ENCODE measurements around the gene PCDH18.
"Not testable (repeated sequence)": the region's sequence is repeated elsewhere in the genome, so short reads cannot be mapped to it uniquely, and the experiment has no call there.

The PCDH18 gene

GRCh38 chr4:137528673-137529072 lies 3.6 kb downstream of the PCDH18 start:
- DNase-seq: no peak

DNA sequence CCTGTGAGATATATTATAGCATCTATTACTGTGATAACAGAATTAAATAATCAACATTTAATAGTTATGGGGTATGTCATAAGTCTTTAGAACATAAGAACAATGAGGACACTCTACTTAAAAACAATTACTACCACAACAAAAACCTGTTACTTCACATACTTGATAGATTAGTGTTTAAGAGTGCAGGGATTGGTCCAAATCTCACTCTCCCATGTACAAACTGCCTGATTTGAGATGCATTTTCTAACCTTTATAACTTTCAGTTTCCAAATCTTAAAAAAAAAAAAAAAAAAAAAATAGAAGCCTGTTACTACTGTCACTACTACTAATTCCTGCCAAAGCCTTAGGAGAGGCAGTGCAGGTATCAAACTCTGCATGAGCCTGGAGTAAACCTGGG lies 5.6 kb downstream of the PCDH18 start:
- no peak for DNase-seq

- DNase-seq: no peak
Observed at GRCh38 chr4:137524725-137525369, 7.4 kb downstream of the PCDH18 start.

DNA sequence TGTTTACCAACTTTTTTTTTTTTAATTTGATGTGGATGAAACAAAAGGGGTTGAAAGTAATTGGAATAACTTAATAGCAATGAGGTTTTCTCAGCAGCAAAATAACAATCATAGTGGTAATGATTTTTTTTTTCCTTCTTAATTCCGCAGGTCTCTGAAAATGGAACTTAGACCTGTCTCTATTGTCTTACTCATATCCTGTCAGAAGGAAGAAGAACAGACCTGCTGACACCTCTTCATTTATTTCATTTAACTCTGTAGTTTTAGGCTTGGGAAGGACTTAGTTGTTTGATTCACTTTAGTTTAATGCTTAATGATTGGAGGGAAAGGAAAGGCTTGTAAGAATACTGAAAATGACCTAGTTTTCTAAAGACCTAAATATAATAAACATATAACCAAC lies 9.0 kb downstream of the PCDH18 start:
- no peak for DNase-seq

DNA sequence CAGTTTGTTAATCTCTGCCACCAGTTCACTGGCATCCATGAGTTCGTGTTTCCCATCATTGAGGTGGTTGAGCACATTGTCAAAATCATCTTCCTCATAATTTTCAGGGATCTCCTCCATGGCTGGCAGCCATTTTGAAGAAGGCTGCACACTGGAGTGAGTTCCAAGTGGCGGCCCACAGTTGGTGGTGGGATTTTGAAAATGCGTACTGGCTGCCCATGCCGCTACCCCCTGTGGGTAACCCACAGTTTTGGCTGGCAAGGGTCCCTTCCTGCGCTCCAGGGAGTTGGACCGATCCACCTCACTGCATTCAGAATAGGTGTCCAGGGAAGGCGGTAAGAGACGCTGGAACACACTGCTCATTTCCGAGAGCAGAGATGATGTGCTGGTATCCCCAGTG lies 11.2 kb downstream of the PCDH18 start:
- no peak for DNase-seq

GRCh38 chr4:137519406-137519805 lies 12.9 kb downstream of the PCDH18 start:
- DNase-seq: no peak

DNA sequence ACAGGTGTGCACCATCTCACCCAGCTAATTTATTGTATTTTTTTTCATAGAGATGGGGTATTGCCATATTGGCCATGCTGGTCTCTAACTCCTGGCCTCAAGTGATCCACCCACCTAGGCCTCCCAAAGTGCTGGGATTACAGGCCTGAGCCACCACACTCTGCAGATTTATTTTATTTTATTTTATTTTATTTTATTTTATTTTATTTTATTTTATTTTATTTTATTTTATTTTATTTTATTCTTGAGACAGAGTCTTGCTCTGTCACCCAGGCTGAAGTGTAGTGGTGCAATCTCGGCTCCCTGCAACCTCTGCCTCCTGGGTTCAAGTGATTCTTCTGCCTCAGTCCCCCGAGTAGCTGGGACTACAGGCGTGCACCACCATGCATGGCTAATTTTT lies 15.0 kb downstream of the PCDH18 start:
- not testable (repeated sequence) for DNase-seq

DNA sequence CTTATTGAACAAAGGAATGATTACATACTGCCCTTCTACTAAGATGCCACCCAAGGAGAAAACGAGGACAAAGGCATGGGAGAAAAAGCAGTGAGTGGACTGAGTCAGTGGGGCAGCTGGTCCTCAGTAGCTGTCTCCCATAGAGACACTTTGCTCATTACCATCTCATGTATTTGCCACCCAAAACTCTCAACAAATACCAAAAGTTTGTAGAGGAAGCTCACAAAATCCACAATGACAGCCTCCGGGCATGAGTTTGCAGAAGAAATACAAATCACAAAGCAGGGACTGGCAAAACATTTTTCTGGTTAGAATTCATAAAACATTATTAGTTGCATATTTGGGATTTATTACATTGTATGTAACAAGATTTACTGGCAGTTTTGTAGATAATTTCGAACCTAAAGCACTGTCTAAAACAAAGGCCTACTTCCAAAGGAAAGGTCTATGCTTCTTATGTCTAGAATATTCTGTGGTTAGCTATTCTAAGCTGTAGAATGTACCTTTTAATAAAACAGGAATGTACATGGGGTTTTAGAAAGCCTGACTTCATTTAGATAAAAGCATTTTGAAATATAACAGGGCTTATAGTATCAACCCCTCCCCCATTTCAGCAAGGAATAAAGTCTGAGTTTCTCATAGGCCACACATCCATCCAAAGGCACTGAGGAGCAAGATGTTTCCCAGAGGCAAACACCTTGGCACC lies 17.7 kb downstream of the PCDH18 start:
- DNase-seq: no peak

DNA sequence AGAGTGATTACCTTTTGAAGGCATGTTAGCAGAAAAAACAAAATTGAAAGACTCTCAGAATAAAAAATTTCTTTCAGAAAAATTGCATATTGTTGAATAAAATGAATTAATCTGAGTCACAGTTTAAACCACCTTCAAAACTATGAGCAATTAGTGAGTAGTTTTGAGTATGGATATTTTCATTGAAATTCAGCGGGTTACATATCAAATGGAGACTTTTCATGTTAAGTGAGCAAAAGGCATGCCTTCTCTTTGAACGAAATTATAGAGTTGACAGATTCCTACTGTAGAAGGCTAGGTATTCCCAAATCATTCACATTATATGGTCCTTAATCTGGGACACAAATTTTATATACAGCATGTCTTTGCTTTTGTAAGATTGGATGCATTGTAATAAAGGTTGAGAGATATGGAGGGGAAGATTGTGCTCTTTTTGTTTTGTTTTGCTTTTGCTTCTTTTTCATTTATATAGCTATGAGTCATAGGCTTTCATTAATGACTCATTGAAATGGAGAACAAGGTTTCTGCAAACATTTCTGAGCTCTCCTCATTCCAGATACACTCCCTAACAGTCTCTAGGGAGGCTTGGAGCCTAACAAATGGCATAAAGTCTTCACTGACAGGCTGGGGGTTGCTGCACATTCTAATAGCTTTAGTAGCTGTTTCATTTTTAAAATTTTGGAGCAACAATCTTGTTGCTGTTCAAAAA lies 21.6 kb downstream of the PCDH18 start:
- no peak for DNase-seq

DNA sequence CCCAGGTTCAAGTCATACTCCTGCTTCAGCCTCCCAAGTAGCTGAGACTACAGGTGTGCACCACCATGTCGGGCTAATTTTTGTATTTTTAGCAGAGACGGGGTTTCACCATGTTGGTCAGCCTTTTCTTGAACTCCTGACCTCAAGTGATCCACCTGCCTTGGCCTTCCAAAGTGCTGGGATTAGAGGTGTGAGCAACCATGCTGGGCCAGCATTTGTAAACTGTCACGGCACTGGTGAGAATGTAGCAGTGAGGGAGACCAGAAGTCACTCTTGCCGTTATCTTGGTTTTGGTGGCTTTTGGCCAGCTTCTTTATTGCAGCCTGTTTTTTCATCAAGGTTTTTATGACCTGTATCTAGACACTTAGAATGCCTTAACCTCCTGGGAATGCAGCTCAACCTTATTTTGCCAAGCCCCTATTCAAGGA lies 22.4 kb downstream of the PCDH18 start:
- DNase-seq: no peak

- no peak for DNase-seq
Observed at GRCh38 chr4:137502339-137503129, 29.8 kb downstream of the PCDH18 start.

DNA sequence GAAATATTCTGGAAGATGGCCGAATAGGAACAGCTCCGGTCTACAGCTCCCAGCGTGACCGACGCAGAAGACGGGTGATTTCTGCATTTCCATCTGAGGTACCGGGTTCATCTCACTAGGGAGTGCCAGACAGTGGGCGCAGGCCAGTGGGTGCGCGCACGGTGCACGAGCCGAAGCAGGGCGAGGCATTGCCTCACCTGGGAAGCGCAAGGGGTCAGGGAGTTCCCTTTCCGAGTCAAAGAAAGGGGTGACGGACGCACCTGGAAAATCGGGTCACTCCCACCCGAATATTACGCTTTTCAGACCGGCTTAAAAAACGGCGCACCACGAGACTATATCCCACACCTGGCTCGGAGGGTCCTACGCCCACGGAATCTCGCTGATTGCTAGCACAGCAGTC lies 36.0 kb downstream of the PCDH18 start:
- DNase-seq: not testable (repeated sequence)

DNA sequence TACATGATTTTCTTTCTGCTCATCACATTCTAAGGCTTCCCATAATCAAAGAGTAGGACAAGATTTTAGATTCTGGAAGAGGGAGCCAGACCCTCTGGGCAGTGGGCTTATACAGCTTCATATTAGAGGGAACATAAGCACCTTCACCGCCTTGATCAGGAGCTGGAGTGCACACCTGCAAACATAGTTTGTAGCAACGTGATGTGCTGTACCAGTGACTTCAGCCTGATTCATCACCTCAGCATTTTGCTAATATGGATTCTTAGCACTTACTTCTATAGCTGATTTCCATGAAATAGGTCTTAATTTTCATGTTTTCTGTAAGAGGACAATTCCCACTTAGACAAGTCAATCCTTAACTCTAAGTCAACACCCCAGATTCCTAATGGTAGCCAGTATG lies 36.7 kb downstream of the PCDH18 start:
- DNase-seq: no peak

GRCh38 chr4:137483313-137483959 lies 48.9 kb downstream of the PCDH18 start:
- DNase-seq: not testable (repeated sequence)

DNA sequence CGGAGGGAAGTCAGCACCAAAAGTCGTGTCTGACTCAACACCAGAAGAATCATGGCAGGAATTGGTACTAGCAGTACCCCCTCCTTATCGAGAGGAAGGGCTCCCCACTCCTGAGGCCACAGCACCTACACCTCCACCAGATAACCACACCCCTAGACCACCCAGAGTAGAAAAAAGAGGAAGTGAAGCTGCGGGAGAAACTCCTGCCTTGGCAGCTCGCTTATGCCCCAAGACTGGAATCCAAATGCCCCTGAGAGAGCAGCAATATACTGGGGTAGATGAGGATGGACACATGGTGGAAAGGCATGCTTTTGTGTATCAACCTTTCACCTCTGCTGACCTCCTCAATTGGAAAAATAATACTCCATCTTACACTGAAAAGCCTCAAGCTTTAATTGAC lies 52.6 kb downstream of the PCDH18 start:
- DNase-seq: not testable (repeated sequence)

DNA sequence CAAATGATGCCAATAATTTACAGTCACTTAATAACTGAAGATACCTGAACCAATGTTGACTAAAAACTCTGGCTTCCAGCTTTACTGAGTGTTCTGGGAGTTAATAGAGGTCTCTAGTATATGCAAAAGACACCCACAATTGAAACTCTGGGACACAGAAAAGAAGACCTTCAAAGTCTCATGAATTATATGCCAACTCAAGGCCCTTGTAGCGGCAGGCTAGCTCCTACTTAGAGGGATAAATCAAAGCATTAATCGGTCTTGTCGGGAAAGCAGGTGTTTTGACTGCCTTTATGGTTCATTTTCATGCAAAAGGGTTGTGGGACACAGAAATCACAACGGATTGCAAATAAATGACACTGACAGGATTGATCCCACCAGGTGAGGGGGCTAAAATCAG lies 55.9 kb downstream of the PCDH18 start:
- no peak for DNase-seq

DNA sequence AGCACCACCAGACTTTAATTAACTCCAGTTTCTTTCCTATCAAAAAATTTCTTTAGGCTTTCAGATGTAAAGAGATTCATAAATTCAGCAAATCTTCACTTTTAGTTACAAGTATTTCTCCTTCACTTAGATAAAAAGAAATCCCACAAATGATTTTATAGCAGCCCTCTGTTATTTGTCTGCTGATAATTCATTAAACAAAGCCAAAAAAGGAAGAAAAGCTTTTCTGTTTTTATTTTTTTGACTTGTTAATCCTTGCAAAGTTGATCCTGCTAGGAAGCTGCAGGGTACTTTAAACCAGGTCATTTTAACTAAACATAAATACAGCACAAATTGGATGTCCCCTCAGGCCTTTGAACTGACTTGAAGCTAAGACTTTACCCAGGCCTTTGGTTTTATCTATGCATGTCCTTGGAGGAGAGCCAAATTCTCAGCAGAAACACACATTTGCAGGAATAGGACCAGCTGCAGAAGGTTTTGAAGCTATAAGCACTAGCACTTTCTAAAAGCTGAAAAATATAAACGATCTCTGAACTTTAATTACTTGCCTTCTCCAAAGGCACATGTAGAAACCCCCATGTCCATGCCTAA lies 57.5 kb downstream of the PCDH18 start:
- peak; percentile 6 for DNase-seq

DNA sequence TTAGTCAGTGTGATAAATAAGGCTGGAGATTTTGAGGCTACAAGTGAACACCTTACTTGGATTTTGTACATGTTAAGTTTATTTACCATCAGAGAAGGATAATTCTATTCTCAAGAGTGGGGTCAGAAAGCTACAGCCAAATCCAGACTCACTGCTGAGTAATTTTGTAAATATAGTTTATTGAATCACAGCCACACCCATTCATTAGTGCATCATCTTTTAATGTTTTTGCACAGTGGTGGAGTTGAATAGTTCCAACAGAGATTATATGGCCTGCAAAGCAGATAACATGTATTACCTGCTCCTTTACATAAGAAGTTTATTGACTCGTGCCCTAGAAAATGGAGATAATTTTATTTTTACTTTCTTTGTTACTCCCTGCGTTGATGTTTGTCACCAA lies 60.4 kb downstream of the PCDH18 start:
- no peak for DNase-seq

DNA sequence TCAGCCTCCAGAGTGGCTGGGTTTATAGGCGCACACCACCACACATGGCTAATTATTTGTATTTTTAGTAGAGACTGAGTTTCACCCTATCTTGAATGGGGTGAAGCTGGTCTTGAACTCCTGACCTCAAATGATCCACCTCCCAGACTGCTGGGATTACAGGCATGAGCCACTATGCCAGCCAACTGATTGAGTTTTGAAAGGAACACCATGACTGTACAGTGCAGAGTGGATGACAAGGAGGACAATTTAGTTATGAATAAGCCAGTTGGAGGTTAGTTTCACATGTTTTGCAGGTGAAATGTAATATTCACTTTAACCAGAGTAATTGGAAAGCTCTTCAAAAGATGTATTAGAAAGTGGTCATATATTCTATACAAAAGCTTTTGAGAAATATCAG lies 60.8 kb downstream of the PCDH18 start:
- no peak for DNase-seq

DNA sequence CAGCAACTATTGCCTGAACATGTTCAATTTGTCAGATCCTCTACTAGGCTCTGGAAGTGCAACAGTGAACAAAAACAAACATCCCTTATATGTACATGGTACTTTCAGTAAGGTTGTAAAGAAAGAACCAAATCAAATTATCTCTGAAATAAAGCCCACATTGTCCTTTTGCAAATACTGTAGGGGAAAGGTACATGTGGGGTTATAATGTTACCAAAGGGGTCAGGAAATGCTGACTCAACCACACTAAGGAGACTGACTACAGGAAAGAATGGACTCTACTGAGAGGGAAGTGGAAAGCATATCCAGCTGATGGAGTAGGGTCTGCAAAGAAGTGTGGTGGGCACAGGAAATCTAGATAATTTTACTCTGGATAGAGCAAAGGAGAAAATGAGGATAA lies 61.5 kb downstream of the PCDH18 start:
- no peak for DNase-seq
